K562 (cell line): Measurements from ENCODE around the gene HOXB5. TPM values are rescaled to one million over a fixed set of nuclear protein-coding genes. Genes with fewer than 3 reads are reported as not detected.

Experiments
- ATAC-seq: fragments of 200-7000 bp; cut with Tn5 transposase; 3 replicates; pipeline ENCODE4 v1.9.1; 2020; ENCODE audit warnings: moderate library complexity
- BruUV-seq: library from RNA; stranded (reverse); fragments of 400-500 nt; replicated peaks from 2 replicates; lab custom pipeline; 2021; lab: Mats Ljungman, UMichigan
- CTCF ChIA-PET: fragments of 300-600 bp; formaldehyde crosslinking; extraction: SDS; loops from one replicate; lab custom pipeline; 2021; ENCODE audit warnings: low intra/inter-chr PET ratio; lab: Yijun Ruan, JAX
- POLR2A ChIA-PET: fragments of 300-600, 350-650 bp; sonication (Branson Sonifier 250); formaldehyde crosslinking; extraction: SDS; loops from one replicate; lab custom pipeline; 2021; ENCODE audit warnings: antibody characterized with exemption, inconsistent platforms; lab: Yijun Ruan, JAX
- DNase-seq, 4 experiments: peaks; one replicate each; pipeline versions ENCODE4 v3.0.0 to v3.0.0-alpha.2; 2011 to 2018; ENCODE audit warnings: low spot score in 3 of 4, mixed read lengths in 3 of 4; ENCODE audit errors: extremely low read depth in 1 of 4
- FAIRE-seq: peaks from 2 replicates; lab custom pipeline; 2011; peaks lifted over from hg19 to GRCh38; lab: Jason Lieb, UNC
- H2AFZ ChIP-seq: 2 replicates; pipeline ENCODE4 v1.6.0; 2011; ENCODE audit warnings: low read depth, low read length, control low read depth, inconsistent platforms
- H3K27ac ChIP-seq: fragments of 200-600 bp; 3 replicates; pipeline ENCODE4 v1.8.0; 2011; ENCODE audit warnings: low read depth, mild to moderate bottlenecking, control low read depth, inconsistent platforms, low read length, moderate library complexity, mixed read lengths; ENCODE audit errors: extremely low read depth
- H3K27me3 ChIP-seq, 2 experiments: fragments of 300-600 bp in 1 of 2; 2 replicates in 1 of 2; 3 replicates in 1 of 2; pipeline versions ENCODE4 v1.6.0 to v1.8.0; 2011; ENCODE audit warnings: inconsistent platforms in 2 of 2, low read length in 2 of 2, mild to moderate bottlenecking in 1 of 2, mixed read lengths in 1 of 2, moderate library complexity in 1 of 2; ENCODE audit not compliant: control insufficient read depth in 2 of 2, insufficient read depth in 2 of 2
- H3K36me3 ChIP-seq: fragments of 300-600 bp; 3 replicates; pipeline ENCODE4 v1.8.0; 2011; ENCODE audit warnings: mild to moderate bottlenecking, low read length, inconsistent platforms; ENCODE audit not compliant: control insufficient read depth, insufficient read depth
- H3K4me1 ChIP-seq, 2 experiments: fragments of 200-600 bp in 1 of 2; replicated peaks in 1 of 2; 2 replicates in 1 of 2; 3 replicates in 1 of 2; pipeline versions ENCODE4 v1.5.1 to v1.8.0; 2011; ENCODE audit warnings: inconsistent platforms in 2 of 2, low read length in 2 of 2, mild to moderate bottlenecking in 1 of 2, mixed read lengths in 1 of 2, moderate library complexity in 1 of 2; ENCODE audit not compliant: control insufficient read depth in 2 of 2, insufficient read depth in 2 of 2
- H3K4me2 ChIP-seq: 2 replicates; pipeline ENCODE4 v1.6.1; 2011; ENCODE audit warnings: low read length, control low read depth, inconsistent platforms, mixed read lengths; ENCODE audit not compliant: insufficient read depth
- H3K4me3 ChIP-seq: fragments of 200-600 bp; sonication (generic), shearing (Covaris generic); 2 replicates; pipeline ENCODE4 v1.5.1; 2016; ENCODE audit warnings: control low read depth, inconsistent platforms
- H3K79me2 ChIP-seq: fragments of 200-600 bp; 3 replicates; pipeline ENCODE4 v1.8.0; 2011; ENCODE audit warnings: low read length, inconsistent platforms; ENCODE audit not compliant: control insufficient read depth, insufficient read depth
- H3K9ac ChIP-seq, 2 experiments: 2 replicates each; pipeline versions ENCODE4 v1.6.0 to v1.6.1; 2011; ENCODE audit warnings: low read depth in 2 of 2, low read length in 2 of 2, control low read depth in 1 of 2, inconsistent platforms in 1 of 2, mild to moderate bottlenecking in 1 of 2, mixed read lengths in 1 of 2; ENCODE audit not compliant: insufficient read depth in 1 of 2
- H3K9me1 ChIP-seq: one replicate; pipeline ENCODE4 v1.6.0; 2011; ENCODE audit warnings: inconsistent platforms, mild to moderate bottlenecking, low read length, moderate library complexity; ENCODE audit not compliant: control insufficient read depth, insufficient read depth
- H3K9me3 ChIP-seq: replicated peaks from 2 replicates; pipeline ENCODE4 v1.5.1; 2011; ENCODE audit warnings: low read depth, low read length, inconsistent platforms; ENCODE audit not compliant: control insufficient read depth, insufficient read depth
- H4K20me1 ChIP-seq: replicated peaks from 2 replicates; pipeline ENCODE4 v1.6.1; 2011; ENCODE audit warnings: low read length, inconsistent platforms, mixed read lengths; ENCODE audit not compliant: control insufficient read depth, insufficient read depth
- IFI16 ChIP-seq: fragments of 250-450 bp; sonication (Bioruptor Pico); IDR thresholded peaks from 2 replicates; pipeline ENCODE4 v2.1.2; 2022; ENCODE audit warnings: mild to moderate bottlenecking, inconsistent platforms
- MEIS2 ChIP-seq: fragments of 450-650 bp; IDR thresholded peaks from 2 replicates; pipeline ENCODE4 v1.6.1; 2014; ENCODE audit warnings: mild to moderate bottlenecking; ENCODE audit not compliant: partially characterized antibody
- MTA3 ChIP-seq: fragments of 450-650 bp; formaldehyde crosslinking; IDR thresholded peaks from 2 replicates; pipeline ENCODE4 v1.6.1; 2017; ENCODE audit warnings: mild to moderate bottlenecking, borderline replicate concordance
- NFXL1 ChIP-seq: fragments of 450-650 bp; formaldehyde crosslinking; IDR thresholded peaks from 2 replicates; pipeline ENCODE4 v1.4.0; 2021; ENCODE audit warnings: mild to moderate bottlenecking
- RAD21 ChIP-seq, 2 experiments: fragments of 250-450 bp in 1 of 2; fragments of 450-650 bp in 1 of 2; sonication (Bioruptor Pico) in 1 of 2; formaldehyde crosslinking in 1 of 2; IDR thresholded peaks in 1 of 2; conservative IDR thresholded peaks in 1 of 2; 2 replicates each; pipeline versions ENCODE4 v1.4.0 to v1.8.0; 2020 to 2022; ENCODE audit warnings: mild to moderate bottlenecking in 2 of 2, moderate library complexity in 1 of 2
- ZBTB7A ChIP-seq: IDR thresholded peaks from 2 replicates; pipeline ENCODE4 v1.6.1; 2011; ENCODE audit warnings: low read depth, mild to moderate bottlenecking, low read length, moderate library complexity, borderline replicate concordance; ENCODE audit not compliant: control insufficient read depth
- ZKSCAN1 ChIP-seq: fragments of 150-350 bp; IDR thresholded peaks from 2 replicates; pipeline ENCODE4 v1.6.1; 2016; ENCODE audit warnings: low read depth, low read length
- ZNF384 ChIP-seq: IDR thresholded peaks from 2 replicates; pipeline ENCODE4 v1.6.1; 2012; ENCODE audit warnings: low read depth, low read length, improper control_type of control experiment
- WGBS: fragments of 100-300 bp; shearing (Covaris generic); methylation state at CpG from one replicate; pipeline ENCODE4 v1.1.6; 2016; ENCODE audit warnings: low coverage, mixed read lengths; ENCODE audit not compliant: insufficient coverage; ENCODE audit errors: missing lambda C conversion rate; 5-methylcytosine and 5-hydroxymethylcytosine counted together
- in situ Hi-C: fragments of 300-500 bp; cut with MboI; formaldehyde crosslinking; loops from 4 replicates; pipeline ENCODE4 v1.15.0; 2018; ENCODE audit warnings: inconsistent platforms, mixed read lengths
- intact Hi-C: fragments of 100-400 bp; cut with micrococcal nuclease; formaldehyde crosslinking; loops from 2 replicates; pipeline ENCODE4 v1.14.2; 2022
- polyA plus RNA-seq, 8 experiments: library from polyadenylated mRNA; depleted of rRNA in 4 of 8; stranded (reverse) in 5 of 8; unstranded in 3 of 8; fragments of >200 nt; fragmentation: Nextera tagmentation in 2 of 8; fragmentation: Illumina TruSeq in 1 of 8; extraction: Ambion mirVana in 2 of 8; extraction: Trizol in 1 of 8; gene quantifications; 2 replicates each; pipeline versions ENCODE4 v1.2.1 to v1.2.3, GENCODE V29; 2011 to 2014; ENCODE audit warnings: inconsistent platforms in 1 of 8, missing spikeins in 1 of 8
- total RNA-seq, 7 experiments: library from RNA; depleted of rRNA in 6 of 7; stranded (reverse); fragments of >200 nt in 6 of 7; fragmentation: Illumina TruSeq in 2 of 7; extraction: Trizol in 2 of 7; gene quantifications; 2 replicates each; pipeline versions ENCODE4 v1.2.1 to v1.2.3, GENCODE V29; 2011 to 2021; ENCODE audit warnings: low replicate concordance in 1 of 7
- TF ChIP-seq, protein P1 (sequence below), 2 experiments: IDR thresholded peaks in 1 of 2; conservative IDR thresholded peaks in 1 of 2; 2 replicates each; pipeline ENCODE4 v1.6.1; 2016; ENCODE audit warnings: low read depth in 2 of 2, mild to moderate bottlenecking in 1 of 2, missing compliant biosample characterization in 1 of 2, missing genetic modification characterization in 1 of 2, moderate library complexity in 1 of 2

Gene HOXB5
- total and polyA plus RNA-seq, 9 of the 15 experiments (the other 6 are each of a cell fraction or from before 2014, with no cell fraction given): 0.24 to 2.7 (median 0.65) TPM

DNA sequence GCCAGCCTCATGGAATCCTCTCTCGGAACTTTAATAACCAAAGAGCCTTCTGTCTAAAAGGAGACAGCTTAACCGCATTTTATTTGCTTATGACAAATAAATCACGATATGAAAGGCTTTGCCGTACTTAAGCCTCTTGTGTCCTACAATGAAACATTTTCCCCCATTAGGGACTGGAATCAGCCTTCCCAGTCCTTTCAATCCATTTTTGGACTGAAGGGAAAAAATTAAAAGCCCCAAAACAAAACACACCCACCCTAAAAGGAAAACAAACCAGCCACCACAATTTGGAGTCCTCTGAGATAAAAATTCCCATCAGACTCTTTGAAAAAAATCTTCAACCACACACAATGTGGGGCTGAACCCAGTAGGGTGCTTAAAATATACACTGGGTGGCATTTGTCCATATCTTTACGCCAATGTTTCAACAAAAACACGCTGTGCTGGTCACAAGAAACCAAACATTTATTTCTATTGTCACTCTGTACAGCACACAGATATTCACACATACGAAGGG lies 18.5 kb downstream of the HOXB5 start:
- CTCF ChIA-PET: no interaction called here
- Histone ChIP-seq H3K9me3 (no peaks in the 10 kb centered on the region), H3K27me3 (no peaks in the 10 kb centered on the region), H3K79me2 (peaks cover 98% of the 10 kb centered on the region), H3K36me3 (peaks cover 61% of the 10 kb centered on the region), H4K20me1 (no peaks in the 10 kb centered on the region; the same call in 1 of the 2 replicates), H3K4me2 (peak overlapping the region; percentile 88), H3K27ac (peak overlapping the region; percentile 95), H3K9me1 (no peaks in the 10 kb centered on the region), H3K9ac (peak overlapping the region in 1 of 2 experiments; percentile 76; a peak in 2 of 4 replicates), H3K4me3 (peak overlapping the region; percentile 5; the same call in 1 of the 2 replicates), H3K4me1 (peaks cover 44 to 64% of the 10 kb centered on the region in 2 experiments), H2AFZ (no peak overlapping the region)
- FAIRE-seq (no peak), DNase-seq (peak in 1 of 4 experiments; percentile 18)
- in situ Hi-C loops: no loop called here
- WGBS: 18% methylated on average over 7 of the region's 7 CpGs
- TF ChIP-seq ZNF384: no peak
- peak in 1 of 2 experiments; percentile 4; a peak in 1 of 4 replicates for TF ChIP-seq RAD21 (CRISPR knock-in tag; conservative IDR thresholded peaks at IDR 0.05 in 1 of 2, IDR thresholded peaks at IDR 0.05 in 1 of 2)
- 0 out of 2 replicates have a peak, but pooled peaks have one; percentile 29 for TF ChIP-seq ZKSCAN1
- TF ChIP-seq, all 486 proteins: peak for 2
- no TSS peak for BruUV-seq
- ATAC-seq: no peak
- POLR2A ChIA-PET: interaction anchor here (0.6 to 1.2 kb wide), 6 partner anchors 18 to 108 kb away, joined by 3 to 4 read pairs (median 4); partner anchors contain the start of gene HOXB5
- intact Hi-C loops: no loop called here

DNA sequence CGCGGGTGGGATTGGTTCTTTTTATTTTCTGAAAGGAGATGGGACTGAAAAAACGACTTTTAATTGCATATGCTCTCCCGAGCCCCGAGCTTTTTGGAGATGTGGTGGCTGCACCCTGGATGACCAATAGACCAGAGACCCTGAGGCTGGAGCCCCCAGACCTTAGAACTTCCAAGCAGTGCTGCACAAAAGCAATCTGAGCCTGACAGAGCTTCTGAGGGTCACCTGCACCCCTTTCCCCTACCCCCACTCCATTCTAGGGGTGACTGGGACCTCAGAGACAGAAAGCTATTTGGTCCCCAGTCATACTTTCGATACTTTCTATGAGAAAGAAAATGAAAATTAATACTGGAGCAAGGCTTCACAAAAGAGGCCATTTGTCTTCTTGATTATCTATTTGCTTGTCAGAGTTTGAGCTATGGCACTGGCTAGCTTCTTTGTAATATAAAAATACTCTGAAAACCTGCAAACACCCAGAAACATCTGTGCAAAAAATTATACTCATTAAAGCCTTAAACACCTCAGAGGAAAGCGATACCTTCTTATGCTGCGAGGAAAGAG lies 19.0 kb downstream of the HOXB5 start:
- TF ChIP-seq NFXL1 (CRISPR knock-in tag): no peak
- TF ChIP-seq, protein P1, sequence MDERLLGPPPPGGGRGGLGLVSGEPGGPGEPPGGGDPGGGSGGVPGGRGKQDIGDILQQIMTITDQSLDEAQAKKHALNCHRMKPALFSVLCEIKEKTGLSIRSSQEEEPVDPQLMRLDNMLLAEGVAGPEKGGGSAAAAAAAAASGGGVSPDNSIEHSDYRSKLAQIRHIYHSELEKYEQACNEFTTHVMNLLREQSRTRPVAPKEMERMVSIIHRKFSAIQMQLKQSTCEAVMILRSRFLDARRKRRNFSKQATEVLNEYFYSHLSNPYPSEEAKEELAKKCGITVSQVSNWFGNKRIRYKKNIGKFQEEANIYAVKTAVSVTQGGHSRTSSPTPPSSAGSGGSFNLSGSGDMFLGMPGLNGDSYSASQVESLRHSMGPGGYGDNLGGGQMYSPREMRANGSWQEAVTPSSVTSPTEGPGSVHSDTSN (CRISPR knock-in tag; IDR thresholded peaks at IDR 0.05; ENCODE audit: low read depth): no peak
- TF ChIP-seq, protein P1 (tag; conservative IDR thresholded peaks at IDR 0.05; ENCODE audit: low read depth): peak; percentile 64; the same call in 1 of the 2 replicates
- TF ChIP-seq MTA3: no peak
- TF ChIP-seq IFI16: no peak
- peak; percentile 60 for TF ChIP-seq MEIS2
- peak; percentile 40; the same call in 1 of the 2 replicates for TF ChIP-seq ZBTB7A
- TF ChIP-seq, all 486 proteins: peak for 3
- Histone ChIP-seq H3K9me1 (no peaks in the 10 kb centered on the region), H2AFZ (no peak overlapping the region), H3K4me2 (peak overlapping the region; percentile 88; the same call in 1 of the 2 replicates), H3K4me1 (peaks cover 48 to 69% of the 10 kb centered on the region in 2 experiments), H3K79me2 (peaks cover 98% of the 10 kb centered on the region), H3K4me3 (peak overlapping the region; percentile 5; the same call in 1 of the 2 replicates), H3K9ac (peak overlapping the region; percentile 8 to 76; a peak in 2 of 4 replicates), H3K27ac (peak overlapping the region; percentile 95; the same call in 2 of the 3 replicates), H4K20me1 (no peaks in the 10 kb centered on the region; the same call in 1 of the 2 replicates), H3K27me3 (no peaks in the 10 kb centered on the region), H3K36me3 (peaks cover 66% of the 10 kb centered on the region), H3K9me3 (no peaks in the 10 kb centered on the region)
- ChIA-PET POLR2A (interaction anchor here (0.6 to 1.2 kb wide), 6 partner anchors 19 to 107 kb away, joined by 3 to 4 read pairs (median 4); partner anchors contain the start of gene HOXB5), CTCF (no interaction called here)
- no peak for FAIRE-seq
- intact Hi-C loops: no loop called here
- WGBS: 73% methylated on average over 8 of the region's 8 CpGs
- in situ Hi-C loops: no loop called here
- DNase-seq: no peak
- BruUV-seq: no TSS peak
- no peak for ATAC-seq
